Measurements from ENCODE around the gene RBL1. TPM values are rescaled to one million over a fixed set of nuclear protein-coding genes. Genes with fewer than 3 reads are reported as not detected.

RBL1 gene
- total and polyA plus RNA-seq, 2 experiments from 2014 or later: 4.4 to 7.0 TPM

DNA sequence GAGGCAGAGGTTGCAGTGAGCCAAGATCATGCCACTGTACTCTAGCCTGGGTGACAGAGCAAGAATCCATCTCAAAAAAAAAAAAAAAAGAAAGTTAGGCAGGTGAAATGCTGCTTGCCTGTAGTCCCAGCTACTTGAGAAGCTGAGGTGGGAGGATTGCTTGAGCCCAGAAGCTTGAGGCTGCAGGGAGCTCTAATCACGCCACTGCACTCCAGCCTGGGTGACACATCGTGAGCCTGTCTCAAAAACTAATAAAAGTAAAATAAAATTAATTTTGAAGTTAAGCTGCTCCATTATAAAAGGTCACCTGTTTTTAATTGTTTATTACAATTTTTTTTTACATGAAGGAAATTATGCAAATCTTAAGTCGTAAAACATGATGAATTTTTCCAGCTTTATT is 121.1 kb downstream of the RBL1 start:
- H3K9ac ChIP-seq: no peak overlapping the region
- no peak for DNase-seq
- H3K27me3 ChIP-seq (replicated peaks; ENCODE audit: insufficient read depth): no peaks in the 10 kb centered on the region
- H3K27ac ChIP-seq: no peak overlapping the region
- 69 to 74% methylated on average over 3 of the region's 3 CpGs for WGBS, 2 experiments (ENCODE audit: low coverage in 1 of 2, low lambda C conversion rate in 2 of 2, missing lambda C conversion rate in 2 of 2)
- H3K9me3 ChIP-seq (ENCODE audit: low read depth): no peaks in the 10 kb centered on the region
- H3K36me3 ChIP-seq (ENCODE audit: low read depth): no peaks in the 10 kb centered on the region
- no peak overlapping the region for H2AFZ ChIP-seq
- no peak overlapping the region for H3K4me2 ChIP-seq (ENCODE audit: unreplicated experiment)
- H4K20me1 ChIP-seq (ENCODE audit: insufficient read depth): no peaks in the 10 kb centered on the region
- H3K79me2 ChIP-seq (ENCODE audit: insufficient read depth): no peaks in the 10 kb centered on the region
- no peaks in the 10 kb centered on the region for H3K9me2 ChIP-seq (ENCODE audit: insufficient read depth)
- no peaks in the 10 kb centered on the region for H3F3A ChIP-seq (ENCODE audit: insufficient read depth)
- no peak overlapping the region for H3K4me3 ChIP-seq
- in situ Hi-C loops (cut with MboI): no loop called here
- TF ChIP-seq EZH2phosphoT487 (IDR thresholded peaks at IDR 0.05; ENCODE audit: insufficient read depth, low read depth) (no peak), EZH2 (IDR thresholded peaks at IDR 0.05; ENCODE audit: insufficient read depth, poor library complexity, severe bottlenecking) (no peak)
- no peaks in the 10 kb centered on the region for H3K4me1 ChIP-seq (ENCODE audit: insufficient read depth)

DNA sequence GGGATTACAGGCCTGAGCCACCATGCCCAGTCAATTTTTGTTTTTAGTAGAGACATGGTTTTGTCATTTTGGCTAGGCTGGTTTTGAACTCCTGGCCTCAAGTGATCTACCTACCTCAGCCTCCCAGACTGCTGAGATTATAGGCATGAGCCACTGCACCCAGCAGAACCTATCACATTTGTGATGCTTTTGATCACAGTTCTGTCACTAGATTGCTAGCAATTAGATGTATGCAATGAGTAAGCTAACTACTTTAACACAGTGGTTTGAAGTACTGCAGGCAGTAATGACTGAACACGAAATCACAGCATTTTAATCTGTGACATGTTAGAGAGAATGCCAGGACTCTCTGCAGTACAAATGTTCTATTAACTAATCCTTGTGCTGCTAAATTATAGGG is 124.7 kb downstream of the RBL1 start:
- no peak overlapping the region for H3K9ac ChIP-seq
- 18 to 21% methylated on average over 1 of the region's 1 CpG for WGBS, 2 experiments (ENCODE audit: low coverage in 1 of 2, low lambda C conversion rate in 2 of 2, missing lambda C conversion rate in 2 of 2)

DNA sequence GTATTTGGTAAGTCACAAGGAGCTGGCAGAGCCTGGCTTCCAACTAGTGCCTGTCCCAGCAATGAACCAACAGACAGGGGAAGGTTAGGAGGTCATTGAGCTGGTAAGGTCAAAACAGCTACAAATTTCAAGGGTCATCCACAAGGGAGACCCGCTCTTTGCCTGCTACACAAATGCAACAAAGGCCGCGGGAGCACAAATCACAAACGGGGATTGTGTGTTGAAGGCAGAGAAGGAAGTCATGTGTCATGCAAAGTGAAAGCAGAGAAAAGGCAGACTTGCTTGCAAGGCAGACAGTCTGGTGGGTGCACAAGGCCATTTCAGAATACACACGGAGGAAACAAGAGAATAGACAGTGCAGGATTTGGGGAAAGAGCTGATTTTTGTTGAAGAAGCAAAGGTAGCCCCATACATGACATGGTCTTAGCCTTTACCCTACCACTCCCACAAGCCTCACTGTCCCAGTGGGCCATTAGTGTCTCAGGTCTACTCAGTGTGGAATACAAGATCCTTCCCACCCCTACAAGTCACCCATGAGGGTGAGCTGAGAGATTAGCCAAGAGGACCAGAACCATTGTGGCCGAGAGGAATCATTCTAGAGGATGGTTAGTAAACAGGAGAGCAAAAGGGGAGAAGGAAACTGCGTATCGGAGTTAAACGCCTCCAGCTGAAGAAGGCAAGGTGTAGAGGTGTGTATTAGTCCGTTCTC is 126.2 kb downstream of the RBL1 start:
- Histone ChIP-seq H4K20me1 (ENCODE audit: insufficient read depth) (no peaks in the 10 kb centered on the region), H3K9ac (no peak overlapping the region), H3K27ac (no peak overlapping the region), H3F3A (ENCODE audit: insufficient read depth) (no peaks in the 10 kb centered on the region), H3K9me2 (ENCODE audit: insufficient read depth) (no peaks in the 10 kb centered on the region), H3K4me3 (no peak overlapping the region), H3K9me3 (ENCODE audit: low read depth) (no peaks in the 10 kb centered on the region), H3K4me1 (ENCODE audit: insufficient read depth) (no peaks in the 10 kb centered on the region), H3K79me2 (ENCODE audit: insufficient read depth) (no peaks in the 10 kb centered on the region), H3K36me3 (ENCODE audit: low read depth) (no peaks in the 10 kb centered on the region), H3K4me2 (ENCODE audit: unreplicated experiment) (no peak overlapping the region), H2AFZ (no peak overlapping the region; the same call in 1 of the 2 replicates), H3K27me3 (replicated peaks; ENCODE audit: insufficient read depth) (no peaks in the 10 kb centered on the region)
- no peak for DNase-seq
- in situ Hi-C loops (cut with MboI): no loop called here
- WGBS, 2 experiments (ENCODE audit: low coverage in 1 of 2, low lambda C conversion rate in 2 of 2, missing lambda C conversion rate in 2 of 2): 58 to 62% methylated on average over 10 of the region's 10 CpGs
- TF ChIP-seq EZH2 (IDR thresholded peaks at IDR 0.05; ENCODE audit: insufficient read depth, poor library complexity, severe bottlenecking): no peak
- TF ChIP-seq EZH2phosphoT487 (IDR thresholded peaks at IDR 0.05; ENCODE audit: insufficient read depth, low read depth): no peak

More for the DNA sequence above, 124.7 kb downstream of the RBL1 start:
- Histone ChIP-seq H3K9me3 (ENCODE audit: low read depth) (no peaks in the 10 kb centered on the region), H3K36me3 (ENCODE audit: low read depth) (no peaks in the 10 kb centered on the region), H3K79me2 (ENCODE audit: insufficient read depth) (no peaks in the 10 kb centered on the region), H4K20me1 (ENCODE audit: insufficient read depth) (no peaks in the 10 kb centered on the region), H3K9me2 (ENCODE audit: insufficient read depth) (no peaks in the 10 kb centered on the region), H3K4me1 (ENCODE audit: insufficient read depth) (no peaks in the 10 kb centered on the region), H3K27ac (no peak overlapping the region), H3F3A (ENCODE audit: insufficient read depth) (no peaks in the 10 kb centered on the region), H3K4me2 (ENCODE audit: unreplicated experiment) (no peak overlapping the region), H3K4me3 (no peak overlapping the region), H2AFZ (no peak overlapping the region), H3K27me3 (replicated peaks; ENCODE audit: insufficient read depth) (no peaks in the 10 kb centered on the region)
- no peak for DNase-seq
- in situ Hi-C loops (cut with MboI): no loop called here
- TF ChIP-seq EZH2 (IDR thresholded peaks at IDR 0.05; ENCODE audit: insufficient read depth, poor library complexity, severe bottlenecking) (no peak), EZH2phosphoT487 (IDR thresholded peaks at IDR 0.05; ENCODE audit: insufficient read depth, low read depth) (no peak)

DNA sequence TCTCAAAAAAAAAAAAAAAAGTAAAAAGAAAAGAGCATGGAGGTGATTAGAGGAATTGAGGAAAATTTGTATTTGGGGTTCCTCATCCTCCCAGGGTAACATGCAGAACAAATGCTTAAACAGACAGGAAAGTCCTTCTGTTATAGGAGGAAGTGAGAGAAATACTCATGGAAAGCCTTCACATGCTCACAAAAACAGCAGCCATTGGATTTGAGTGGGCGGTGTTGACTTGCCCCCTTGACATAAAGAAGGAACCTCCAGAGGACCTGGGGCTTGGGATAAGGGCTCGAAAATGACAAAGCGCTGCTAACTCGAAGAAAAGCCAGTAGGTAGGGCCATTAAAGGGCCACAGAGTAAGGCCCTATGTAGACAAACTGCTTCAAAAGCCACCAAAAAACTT is 126.7 kb downstream of the RBL1 start:
- Histone ChIP-seq H3K9me2 (ENCODE audit: insufficient read depth) (no peaks in the 10 kb centered on the region), H3F3A (ENCODE audit: insufficient read depth) (no peaks in the 10 kb centered on the region), H3K9me3 (ENCODE audit: low read depth) (no peaks in the 10 kb centered on the region), H3K4me1 (ENCODE audit: insufficient read depth) (no peaks in the 10 kb centered on the region), H3K4me3 (no peak overlapping the region), H3K9ac (no peak overlapping the region), H3K36me3 (ENCODE audit: low read depth) (no peaks in the 10 kb centered on the region), H3K27ac (no peak overlapping the region), H4K20me1 (ENCODE audit: insufficient read depth) (no peaks in the 10 kb centered on the region), H3K79me2 (ENCODE audit: insufficient read depth) (no peaks in the 10 kb centered on the region), H2AFZ (no peak overlapping the region; the same call in 1 of the 2 replicates), H3K27me3 (replicated peaks; ENCODE audit: insufficient read depth) (no peaks in the 10 kb centered on the region), H3K4me2 (ENCODE audit: unreplicated experiment) (no peak overlapping the region)
- no peak for DNase-seq
- in situ Hi-C loops (cut with MboI): no loop called here
- TF ChIP-seq EZH2phosphoT487 (IDR thresholded peaks at IDR 0.05; ENCODE audit: insufficient read depth, low read depth) (no peak), EZH2 (IDR thresholded peaks at IDR 0.05; ENCODE audit: insufficient read depth, poor library complexity, severe bottlenecking) (no peak)
- WGBS, 2 experiments (ENCODE audit: low coverage in 1 of 2, low lambda C conversion rate in 2 of 2, missing lambda C conversion rate in 2 of 2): 90 to 100% methylated on average over 4 of the region's 4 CpGs
